BLaER1 treated with 17β-estradiol and CSF1 and Interleukin-3, amounts not matched to agents 10 nM and 100 nM (cell line): ENCODE measurements around the gene USP32.

Experiments used
- H3K27ac ChIP-seq, 11 experiments: shearing (Covaris generic); formaldehyde crosslinking; 2 replicates each; pipeline ENCODE4 v1.8.1; 2022
- H3K27me3 ChIP-seq, 11 experiments: shearing (Covaris generic); formaldehyde crosslinking; 2 replicates each; pipeline ENCODE4 v1.8.1; 2022
- H3K36me3 ChIP-seq, 11 experiments: shearing (Covaris generic); formaldehyde crosslinking; 2 replicates each; pipeline ENCODE4 v1.8.1; 2022
- H3K4me1 ChIP-seq, 10 experiments: shearing (Covaris generic); formaldehyde crosslinking; 2 replicates each; pipeline ENCODE4 v1.8.1; 2022
- H3K4me2 ChIP-seq, 11 experiments: shearing (Covaris generic); formaldehyde crosslinking; 2 replicates each; pipeline ENCODE4 v1.8.1; 2022
- H3K4me3 ChIP-seq, 10 experiments: shearing (Covaris generic); formaldehyde crosslinking; 2 replicates each; pipeline ENCODE4 v1.8.1; 2022
- H3K9ac ChIP-seq, 11 experiments: shearing (Covaris generic); formaldehyde crosslinking; 2 replicates each; pipeline ENCODE4 v1.8.1; 2022
- H3K9me3 ChIP-seq, 11 experiments: shearing (Covaris generic); formaldehyde crosslinking; replicated peaks in 1 of 11; 2 replicates each; pipeline ENCODE4 v1.8.1; 2022
- H4K20me1 ChIP-seq, 11 experiments: shearing (Covaris generic); formaldehyde crosslinking; 2 replicates each; pipeline ENCODE4 v1.8.1; 2022
- Cebpa-rat ChIP-seq, 11 experiments: shearing (Covaris generic); IDR thresholded peaks; 2 replicates each; pipeline ENCODE4 v1.8.1; 2022

USP32 gene

GRCh38 chr17:60410001-60410400 is 18.1 kb upstream of the USP32 start:
- no peak overlapping the region for H3K27ac ChIP-seq
- H3K4me2 ChIP-seq = no peak overlapping the region
- TF ChIP-seq Cebpa-rat (IDR thresholded peaks at IDR 0.05) = no peak
- H3K9me3 ChIP-seq = peaks cover 0 to 22% (median 12%) of the 10 kb centered on the region in 11 experiments; a peak in 16 of 22 replicates
- H3K4me3 ChIP-seq = no peak overlapping the region
- no peaks in the 10 kb centered on the region for H3K27me3 ChIP-seq
- H4K20me1 ChIP-seq = no peaks in the 10 kb centered on the region
- no peaks in the 10 kb centered on the region for H3K36me3 ChIP-seq
- H3K9ac ChIP-seq = no peak overlapping the region
- H3K4me1 ChIP-seq = peaks cover 0 to 5% (median 3%) of the 10 kb centered on the region in 10 experiments; a peak in 9 of 20 replicates

DNA sequence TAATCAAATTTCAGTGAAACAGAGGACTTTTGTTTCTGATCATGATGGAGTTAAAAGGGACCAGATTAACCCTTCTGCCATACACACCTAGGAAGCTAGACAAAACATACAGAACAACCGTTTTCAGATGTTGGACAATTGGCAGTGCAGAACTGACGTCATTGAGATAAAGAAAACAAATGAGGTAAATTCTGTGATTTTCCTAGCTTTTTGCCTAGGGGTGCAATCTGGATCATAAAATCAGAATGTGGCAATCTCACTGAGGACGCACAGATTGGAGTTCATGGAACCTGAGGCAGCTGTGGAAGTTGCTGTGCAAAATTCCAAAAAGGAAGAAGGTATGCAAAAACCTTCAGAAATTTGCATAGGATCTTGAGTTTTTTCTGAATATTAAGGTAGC is 15.0 kb upstream of the USP32 start:
- TF ChIP-seq Cebpa-rat (IDR thresholded peaks at IDR 0.05) = no peak
- Histone ChIP-seq H3K4me3 (no peak overlapping the region), H3K36me3 (no peaks in the 10 kb centered on the region), H3K27ac (no peak overlapping the region), H4K20me1 (no peaks in the 10 kb centered on the region), H3K4me1 (peaks cover 11 to 37% (median 27%) of the 10 kb centered on the region in 10 experiments), H3K27me3 (no peaks in the 10 kb centered on the region), H3K9me3 (peaks cover 0 to 22% (median 12%) of the 10 kb centered on the region in 11 experiments; a peak in 16 of 22 replicates), H3K9ac (no peak overlapping the region), H3K4me2 (no peak overlapping the region)

DNA sequence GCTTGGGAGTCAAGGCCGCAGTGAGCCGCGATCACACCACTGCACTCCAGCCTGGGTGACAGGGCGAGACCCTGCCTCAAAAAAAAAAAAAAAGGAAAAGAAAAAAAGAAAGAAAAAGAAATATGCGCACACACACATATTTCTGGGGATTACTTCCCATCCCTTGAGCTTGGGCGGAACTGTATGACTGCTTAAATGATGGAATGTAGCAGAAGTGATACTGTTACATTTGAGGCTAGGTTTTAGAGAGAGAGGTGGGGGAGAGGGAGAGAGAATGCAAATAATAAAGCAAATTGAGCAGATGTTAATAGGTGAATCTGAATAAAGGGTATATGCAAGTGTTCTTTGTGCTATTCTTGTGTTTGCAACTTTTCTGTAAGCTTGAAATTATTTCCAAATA is 12.0 kb upstream of the USP32 start:
- Histone ChIP-seq H3K27ac (no peak overlapping the region), H3K27me3 (no peaks in the 10 kb centered on the region), H3K9me3 (peaks cover 0 to 2% (median 0%) of the 10 kb centered on the region in 11 experiments; a peak in 7 of 22 replicates), H3K9ac (no peak overlapping the region), H3K4me1 (peaks cover 13 to 60% (median 38%) of the 10 kb centered on the region in 10 experiments), H3K36me3 (no peaks in the 10 kb centered on the region), H4K20me1 (no peaks in the 10 kb centered on the region), H3K4me3 (no peak overlapping the region), H3K4me2 (peak overlapping the region in 5 of 11 experiments; percentile 33 to 62 (median 55); a peak in 10 of 22 replicates)
- TF ChIP-seq Cebpa-rat (IDR thresholded peaks at IDR 0.05) = no peak

GRCh38 chr17:60403523-60403810 is 11.5 kb upstream of the USP32 start:
- Histone ChIP-seq H3K27ac (no peak overlapping the region), H3K9me3 (no peaks in the 10 kb centered on the region), H3K4me3 (no peak overlapping the region), H3K27me3 (no peaks in the 10 kb centered on the region), H3K4me1 (peaks cover 18 to 65% (median 43%) of the 10 kb centered on the region in 10 experiments), H3K4me2 (peak overlapping the region in 8 of 11 experiments; percentile 40 to 62 (median 54); a peak in 10 of 22 replicates), H3K36me3 (no peaks in the 10 kb centered on the region), H4K20me1 (no peaks in the 10 kb centered on the region), H3K9ac (no peak overlapping the region)
- TF ChIP-seq Cebpa-rat (IDR thresholded peaks at IDR 0.05) = no peak

DNA sequence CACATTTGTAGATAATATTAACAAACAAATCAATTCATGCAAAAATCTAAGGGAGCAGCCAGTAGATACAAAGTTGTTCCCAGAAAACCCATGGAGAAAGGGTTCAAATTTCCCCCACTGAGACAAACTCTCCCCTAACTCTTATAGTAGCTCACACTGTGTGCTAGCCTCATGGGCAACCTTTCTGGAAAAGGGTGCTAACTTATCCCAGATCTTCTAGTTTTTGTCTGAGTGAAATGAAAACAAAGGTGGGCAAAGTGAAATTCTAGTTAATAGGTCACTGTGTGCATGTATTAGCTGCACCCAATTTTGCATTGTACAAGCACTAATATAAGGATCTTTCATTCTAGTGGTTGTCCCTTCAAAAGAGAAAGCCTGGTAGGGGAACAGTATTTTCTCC is 9.9 kb upstream of the USP32 start:
- no peaks in the 10 kb centered on the region for H4K20me1 ChIP-seq
- no peaks in the 10 kb centered on the region for H3K27me3 ChIP-seq
- H3K36me3 ChIP-seq = no peaks in the 10 kb centered on the region
- no peaks in the 10 kb centered on the region for H3K9me3 ChIP-seq
- no peak overlapping the region for H3K9ac ChIP-seq
- H3K4me1 ChIP-seq = peaks cover 34 to 81% (median 59%) of the 10 kb centered on the region in 10 experiments
- H3K4me2 ChIP-seq = no peak overlapping the region; a peak in 1 of 22 replicates
- no peak for TF ChIP-seq Cebpa-rat (IDR thresholded peaks at IDR 0.05)
- H3K27ac ChIP-seq = no peak overlapping the region
- H3K4me3 ChIP-seq = no peak overlapping the region

DNA sequence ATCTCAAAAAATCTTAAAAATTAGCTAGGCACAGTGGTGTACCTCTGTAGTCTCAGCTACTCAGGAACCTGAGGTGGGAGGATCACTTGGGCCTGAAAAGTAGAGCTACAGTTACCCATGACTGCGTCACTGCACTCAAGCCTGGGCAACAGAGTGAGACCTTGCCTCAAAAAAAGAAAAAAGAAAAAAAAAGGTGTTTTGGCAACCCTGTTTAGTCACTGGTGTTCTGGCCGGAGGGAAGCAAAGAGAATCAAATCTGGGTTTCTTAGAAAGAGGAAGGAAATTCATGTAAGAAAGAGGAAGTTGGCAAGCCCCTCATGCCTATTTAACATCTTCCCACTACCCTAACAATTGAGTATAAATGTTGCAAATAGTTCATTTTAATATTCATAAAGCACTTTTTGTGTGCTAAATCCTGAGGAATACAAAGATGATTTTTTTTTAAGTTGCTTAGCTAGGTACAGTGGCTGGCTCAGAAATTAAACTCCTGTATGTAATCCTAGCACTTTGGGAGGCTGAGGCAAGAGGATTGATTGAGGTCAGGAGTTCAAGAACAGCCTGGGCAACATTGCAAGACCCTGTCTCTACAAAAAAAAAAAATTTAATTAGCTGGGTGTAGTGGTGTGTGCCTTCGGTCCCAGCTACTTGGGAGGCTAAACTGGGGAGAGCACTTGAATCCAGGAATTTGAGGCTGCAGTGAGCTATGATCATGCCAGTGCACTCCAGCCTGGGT is 6.5 kb upstream of the USP32 start:
- peak overlapping the region; percentile 72 to 97 (median 90) for H3K27ac ChIP-seq
- H3K4me1 ChIP-seq = peaks cover 54 to 94% (median 80%) of the 10 kb centered on the region in 10 experiments
- no peaks in the 10 kb centered on the region for H3K9me3 ChIP-seq
- TF ChIP-seq Cebpa-rat (IDR thresholded peaks at IDR 0.05) = peak in 2 of 11 experiments; percentile 28 to 31; a peak in 2 of 22 replicates
- no peaks in the 10 kb centered on the region for H3K27me3 ChIP-seq
- peak overlapping the region in 2 of 10 experiments; percentile 8 to 20; a peak in 4 of 20 replicates for H3K4me3 ChIP-seq
- no peaks in the 10 kb centered on the region for H3K36me3 ChIP-seq
- H3K9ac ChIP-seq = peak overlapping the region; percentile 54 to 86 (median 74); a peak in 21 of 22 replicates
- H4K20me1 ChIP-seq = no peaks in the 10 kb centered on the region
- H3K4me2 ChIP-seq = peak overlapping the region; percentile 79 to 98 (median 87)

DNA sequence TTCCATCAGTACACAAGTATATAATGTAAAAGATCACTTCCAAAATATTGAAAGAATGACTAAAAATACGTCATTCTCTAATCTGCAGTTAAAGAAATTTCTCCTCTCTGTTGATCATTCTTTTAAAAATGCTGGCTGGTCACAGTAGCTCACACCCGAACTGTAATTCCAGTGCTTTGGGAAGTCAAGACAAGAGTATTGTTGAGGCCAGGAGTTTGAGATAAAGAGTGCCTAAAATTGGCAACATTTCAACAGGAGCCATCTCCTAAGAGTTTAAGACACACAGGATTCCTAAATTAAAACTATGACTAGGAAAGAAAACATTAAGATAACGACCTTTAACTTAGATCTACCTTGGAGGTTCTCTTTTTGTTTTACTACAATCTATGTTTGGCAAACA is 4.5 kb upstream of the USP32 start:
- Histone ChIP-seq H3K27me3 (no peaks in the 10 kb centered on the region), H3K4me1 (peaks cover 52 to 81% (median 72%) of the 10 kb centered on the region in 10 experiments), H4K20me1 (no peaks in the 10 kb centered on the region; a peak in 1 of 22 replicates), H3K9me3 (no peaks in the 10 kb centered on the region), H3K4me3 (no peak overlapping the region), H3K27ac (peak overlapping the region in 9 of 11 experiments; percentile 77 to 97 (median 91); a peak in 17 of 22 replicates), H3K9ac (no peak overlapping the region; a peak in 1 of 22 replicates), H3K4me2 (peak overlapping the region; percentile 79 to 98 (median 87); a peak in 21 of 22 replicates), H3K36me3 (no peaks in the 10 kb centered on the region)
- no peak for TF ChIP-seq Cebpa-rat (IDR thresholded peaks at IDR 0.05)

DNA sequence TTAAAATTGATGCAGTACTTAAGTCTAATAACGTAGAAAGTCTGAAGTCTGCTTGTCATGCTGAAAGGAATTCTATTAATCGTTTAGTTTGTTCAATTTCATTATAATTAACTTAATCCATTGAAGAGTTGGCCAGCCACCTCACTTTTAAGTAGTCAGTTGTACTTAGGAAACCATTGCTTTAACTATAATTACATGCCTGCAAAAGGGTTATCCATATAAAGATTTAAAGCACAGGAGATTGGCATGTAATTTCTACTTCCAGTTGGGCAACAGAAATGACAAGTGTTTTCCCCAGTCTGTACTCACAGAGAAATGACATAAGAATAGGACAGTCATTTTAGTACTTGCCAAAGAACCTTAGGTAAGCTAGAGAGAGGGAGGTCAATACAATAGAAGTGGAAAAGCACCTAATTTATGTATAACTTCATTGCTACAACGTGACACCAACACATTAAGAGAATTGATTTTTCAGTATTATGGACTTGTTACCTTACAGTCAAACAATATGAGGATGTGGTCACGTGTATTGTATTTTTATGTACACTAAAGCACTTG is 3.7 kb upstream of the USP32 start:
- no peak for TF ChIP-seq Cebpa-rat (IDR thresholded peaks at IDR 0.05)
- H3K36me3 ChIP-seq = no peaks in the 10 kb centered on the region
- peaks cover 57 to 79% (median 73%) of the 10 kb centered on the region in 10 experiments for H3K4me1 ChIP-seq
- no peaks in the 10 kb centered on the region for H3K9me3 ChIP-seq
- peak overlapping the region in 9 of 11 experiments; percentile 6 to 98 (median 91); a peak in 15 of 22 replicates for H3K27ac ChIP-seq
- no peaks in the 10 kb centered on the region for H3K27me3 ChIP-seq
- peaks cover 0 to 7% (median under 1%) of the 10 kb centered on the region in 11 experiments; a peak in 7 of 22 replicates for H4K20me1 ChIP-seq
- no peak overlapping the region; a peak in 1 of 22 replicates for H3K9ac ChIP-seq
- H3K4me2 ChIP-seq = peak overlapping the region in 9 of 11 experiments; percentile 15 to 98 (median 87); a peak in 15 of 22 replicates
- no peak overlapping the region for H3K4me3 ChIP-seq
